HEK293 (cell line): ENCODE measurements around the gene OR5AC2.

ENCODE experiments used
- ZNF501 ChIP-seq: fragments of 450-650 bp; formaldehyde crosslinking; IDR thresholded peaks from 2 replicates; pipeline ENCODE4 v1.5.1; 2016; ENCODE audit warnings: missing biosample characterization, missing genetic modification characterization
- ZNF776 ChIP-seq: fragments of 450-650 bp; formaldehyde crosslinking; IDR thresholded peaks from 2 replicates; pipeline ENCODE4 v1.5.0; 2017; ENCODE audit warnings: missing biosample characterization, missing genetic modification characterization, borderline replicate concordance

GRCh38 chr3:98041350-98041749 lies 45.6 kb upstream of the OR5AC2 start:
- no peak for TF ChIP-seq ZNF776 (tag by site-specific recombination)
- TF ChIP-seq ZNF501 (tag by site-specific recombination) = no peak
